Germinal center (tissue), 1 donor: ENCODE results near the gene FAIM.
A peak's percentile ranks its signal among the peaks of the same experiment; 100 is the strongest.
"Not testable (repeated sequence)": the region's sequence is repeated elsewhere in the genome, so short reads cannot be mapped to it uniquely, and the experiment has no call there.

Source experiments
- DNase-seq: peaks from one replicate; pipeline ENCODE4 v3.0.0; 2012; ENCODE audit warnings: mixed read lengths, low spot score

The FAIM gene

GRCh38 chr3:138608322-138609135 is at the start of gene FAIM:
TSS of gene FAIM (plus strand) at chr3:138608771. CDS start at chr3:138619727, 10,956 bp downstream.
- peak; percentile 57 for DNase-seq

GRCh38 chr3:138559134-138559533 is 49.4 kb upstream of the FAIM start:
- DNase-seq: no peak

- DNase-seq: no peak
These were observed 48.1 kb upstream of the FAIM start for GRCh38 chr3:138560501-138560900.

GRCh38 chr3:138562902-138563301 is 45.7 kb upstream of the FAIM start:
- DNase-seq: not testable (repeated sequence)

- not testable (repeated sequence) for DNase-seq
These were observed 42.3 kb upstream of the FAIM start for GRCh38 chr3:138566293-138566692.

GRCh38 chr3:138567403-138567802 is 41.2 kb upstream of the FAIM start:
- DNase-seq: no peak

GRCh38 chr3:138569090-138569489 is 39.5 kb upstream of the FAIM start:
- no peak for DNase-seq

- DNase-seq: not testable (repeated sequence)
These were observed 38.9 kb upstream of the FAIM start for GRCh38 chr3:138569624-138570023.

GRCh38 chr3:138573138-138573537 is 35.4 kb upstream of the FAIM start:
- no peak for DNase-seq

- DNase-seq: peak; percentile 39
These were observed 30.4 kb upstream of the FAIM start for GRCh38 chr3:138578141-138578540.

- DNase-seq: no peak
These were observed 29.5 kb upstream of the FAIM start for GRCh38 chr3:138578961-138579574.

- DNase-seq: no peak
These were observed 21.2 kb upstream of the FAIM start for GRCh38 chr3:138587374-138587773.

- no peak for DNase-seq
These were observed 20.1 kb upstream of the FAIM start for GRCh38 chr3:138588445-138588844.

GRCh38 chr3:138591392-138591791 is 17.2 kb upstream of the FAIM start:
- DNase-seq: no peak

- no peak for DNase-seq
These were observed 15.0 kb upstream of the FAIM start for GRCh38 chr3:138593488-138594149.

- DNase-seq: peak; percentile 81
These were observed 14.2 kb upstream of the FAIM start, which contains the start of gene CEP70 for GRCh38 chr3:138594150-138594934. TSS of gene CEP70 (minus strand) at chr3:138594260. CDS start at chr3:138572927, 21,333 bp downstream.

GRCh38 chr3:138594935-138595610 is 13.5 kb upstream of the FAIM start:
- no peak for DNase-seq

- DNase-seq: not testable (repeated sequence)
These were observed 11.2 kb upstream of the FAIM start for GRCh38 chr3:138597186-138597976.

GRCh38 chr3:138598534-138598933 is 10.0 kb upstream of the FAIM start:
- DNase-seq: no peak

GRCh38 chr3:138600100-138600745 is 8.3 kb upstream of the FAIM start:
- no peak for DNase-seq
